ENCODE results near the gene ADGRL4.
"Not testable (repeated sequence)": the region's sequence is repeated elsewhere in the genome, so short reads cannot be mapped to it uniquely, and the experiment has no call there.

The ADGRL4 gene

GRCh38 chr1:78913950-78914349, 92.6 kb downstream of the ADGRL4 start:
- DNase-seq, result no peak

- peak; percentile 53 for DNase-seq
Observed at GRCh38 chr1:78911956-78912880, 94.3 kb downstream of the ADGRL4 start.

- DNase-seq, result no peak
Observed at GRCh38 chr1:78902641-78903040, 103.9 kb downstream of the ADGRL4 start.

GRCh38 chr1:78894811-78895210, 111.7 kb downstream of the ADGRL4 start:
- no peak for DNase-seq

- no peak for DNase-seq
Observed at GRCh38 chr1:78892260-78892840, 114.2 kb downstream of the ADGRL4 start.

GRCh38 chr1:78887458-78887857, 119.1 kb downstream of the ADGRL4 start:
- no peak for DNase-seq

DNA sequence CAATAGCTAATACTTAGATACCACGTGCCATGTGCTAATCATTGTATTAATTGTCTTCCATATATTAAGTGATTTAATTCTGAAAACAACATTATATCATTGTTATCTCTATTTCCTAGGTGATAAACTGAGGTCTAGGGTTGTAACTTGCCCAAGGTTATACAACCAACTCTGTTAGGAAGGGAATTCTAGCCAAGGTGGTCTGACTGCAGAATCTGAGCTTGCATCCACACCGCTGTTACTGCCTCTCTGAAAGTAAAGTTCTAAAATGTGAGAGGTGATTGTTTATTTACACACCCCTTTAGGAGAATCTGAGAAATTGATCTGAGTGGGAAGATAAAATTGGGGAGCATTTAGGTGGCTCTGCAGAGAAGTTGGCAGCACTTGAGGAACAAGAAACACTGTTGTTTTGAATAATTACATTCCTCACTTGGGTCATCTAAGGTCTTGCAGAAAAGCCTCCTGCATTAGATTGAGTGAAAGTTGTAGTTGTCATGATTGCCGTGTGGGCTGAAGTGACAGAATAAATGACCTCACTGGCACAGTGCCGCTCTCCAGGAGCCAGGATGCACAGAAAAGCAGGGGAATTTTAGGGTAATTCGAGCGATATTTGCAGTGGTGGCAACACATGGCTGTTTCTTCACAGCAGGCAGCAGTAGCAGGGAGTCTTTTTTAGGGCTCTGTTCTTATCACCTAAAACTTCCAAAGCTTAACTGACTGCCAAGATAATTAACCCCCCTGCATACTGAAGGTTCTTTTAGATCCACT, 121.7 kb downstream of the ADGRL4 start:
- peak; percentile 0 for DNase-seq

DNA sequence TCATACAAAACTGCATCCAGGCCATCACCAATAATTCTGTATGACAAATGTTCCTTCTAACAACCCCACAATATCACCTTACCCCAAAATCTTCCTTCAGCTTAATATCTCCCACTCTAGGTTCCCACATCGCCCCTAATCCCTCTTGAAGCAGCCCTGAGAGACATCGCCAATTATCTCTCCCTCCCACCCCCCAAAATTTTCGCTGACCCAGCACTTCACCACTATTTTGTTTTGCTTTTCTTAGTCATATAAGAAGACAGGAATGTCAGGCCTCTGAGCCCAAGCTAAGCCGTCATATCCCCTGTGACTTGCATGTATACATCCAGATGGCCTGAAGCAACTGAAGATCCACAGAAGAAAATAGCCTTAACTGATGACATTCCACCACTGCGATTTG, 126.3 kb downstream of the ADGRL4 start:
- no peak for DNase-seq

- DNase-seq, result not testable (repeated sequence)
Observed at GRCh38 chr1:78875986-78876385, 130.5 kb downstream of the ADGRL4 start.

DNA sequence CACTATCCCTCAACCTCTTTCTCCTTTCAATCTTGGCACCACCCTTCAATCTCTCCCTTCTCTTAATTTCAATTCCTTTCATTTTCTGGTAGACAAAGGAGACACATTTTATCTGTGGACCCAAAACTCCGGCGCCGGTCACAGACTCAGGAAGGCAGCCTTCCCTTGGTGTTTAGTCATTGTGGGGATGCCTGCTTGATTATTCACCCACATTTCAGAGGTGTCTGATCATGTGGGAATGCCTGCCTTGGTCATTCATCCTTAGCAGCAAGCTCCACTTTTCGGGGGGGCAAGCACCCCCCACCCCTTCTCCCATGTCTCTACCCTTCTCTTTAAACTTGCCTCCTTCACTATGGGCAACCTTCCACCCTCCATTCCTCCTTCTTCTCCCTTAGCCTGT, 133.7 kb downstream of the ADGRL4 start:
- DNase-seq, result not testable (repeated sequence)

GRCh38 chr1:78871249-78871648, 135.3 kb downstream of the ADGRL4 start:
- no peak for DNase-seq

DNA sequence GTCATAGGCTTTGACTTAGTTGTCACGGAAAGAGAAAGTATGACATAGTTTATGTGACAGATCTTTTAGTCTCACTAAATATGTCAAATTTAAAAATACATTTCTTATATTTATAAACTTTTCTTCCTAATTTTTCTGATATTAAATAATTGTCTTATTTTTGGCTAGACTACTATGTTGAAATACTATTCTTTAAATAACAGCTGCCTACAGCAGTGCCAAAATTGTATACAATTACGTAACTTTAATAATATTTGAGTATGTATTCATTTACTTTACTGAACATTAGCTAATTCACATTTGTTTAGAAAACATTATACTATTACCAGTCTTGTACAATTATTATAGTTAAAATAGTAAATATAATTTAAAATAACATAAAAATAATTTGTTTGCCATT, 137.4 kb downstream of the ADGRL4 start:
- DNase-seq, result no peak

DNA sequence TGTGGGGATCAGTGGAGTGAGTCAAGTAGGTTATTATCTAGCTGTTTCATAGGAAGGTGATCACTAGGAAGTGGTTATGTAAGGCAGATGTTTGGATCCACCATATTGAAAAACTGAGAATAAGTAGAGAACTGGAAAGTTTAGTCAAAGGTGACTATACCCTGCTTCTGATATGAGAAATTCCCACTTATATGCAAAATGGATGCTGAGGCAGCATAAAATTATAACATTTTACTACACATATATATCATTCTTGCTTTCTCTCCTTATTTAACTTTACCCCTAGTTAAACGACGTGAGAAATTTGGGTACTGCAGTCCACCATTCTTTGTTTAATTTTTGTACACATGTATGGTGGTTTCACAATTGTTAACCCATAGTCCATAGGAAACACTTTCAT, 142.4 kb downstream of the ADGRL4 start:
- DNase-seq, result no peak

- DNase-seq, result no peak
Observed at GRCh38 chr1:78856096-78856495, 150.4 kb downstream of the ADGRL4 start.

DNA sequence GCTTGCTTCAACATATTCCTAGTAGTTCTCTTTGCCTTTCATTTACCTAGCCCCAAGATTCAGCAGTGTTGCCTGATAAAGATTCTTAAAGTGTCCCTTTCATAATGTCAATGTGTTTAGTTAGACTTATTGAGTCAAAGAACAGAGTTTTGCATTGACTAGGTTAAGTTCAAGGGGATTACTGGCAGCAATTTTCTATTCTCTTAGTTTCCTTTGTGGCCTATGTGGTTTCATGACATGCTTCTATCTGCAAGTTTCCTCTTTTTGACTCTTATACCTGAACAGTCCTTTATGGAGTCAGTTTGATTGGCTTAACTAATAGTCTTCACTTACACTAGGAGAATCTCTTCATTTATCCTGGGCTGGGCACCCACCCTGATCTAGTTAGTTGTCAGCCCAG, 151.3 kb downstream of the ADGRL4 start:
- DNase-seq, result no peak

GRCh38 chr1:78854556-78854955, 152.0 kb downstream of the ADGRL4 start:
- DNase-seq, result no peak

DNA sequence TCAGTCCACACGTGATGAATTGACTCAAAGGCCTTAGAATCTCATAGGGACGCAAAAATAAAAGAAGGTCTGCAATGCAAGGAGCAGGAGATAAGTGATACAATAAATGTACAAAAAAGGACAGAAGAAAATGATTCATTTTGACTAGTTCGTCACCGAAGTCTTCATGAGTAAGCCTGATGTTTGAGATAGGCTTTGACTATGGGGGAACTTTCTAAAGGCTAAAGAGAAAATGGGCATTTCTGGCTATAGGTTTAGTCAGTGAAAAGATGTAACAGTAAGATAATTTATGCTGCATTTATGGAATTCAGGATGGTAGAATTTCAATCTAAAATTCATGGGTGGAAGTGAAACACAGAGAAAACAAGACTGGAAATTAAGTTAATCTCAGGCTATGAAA, 163.0 kb downstream of the ADGRL4 start:
- DNase-seq, result no peak

DNA sequence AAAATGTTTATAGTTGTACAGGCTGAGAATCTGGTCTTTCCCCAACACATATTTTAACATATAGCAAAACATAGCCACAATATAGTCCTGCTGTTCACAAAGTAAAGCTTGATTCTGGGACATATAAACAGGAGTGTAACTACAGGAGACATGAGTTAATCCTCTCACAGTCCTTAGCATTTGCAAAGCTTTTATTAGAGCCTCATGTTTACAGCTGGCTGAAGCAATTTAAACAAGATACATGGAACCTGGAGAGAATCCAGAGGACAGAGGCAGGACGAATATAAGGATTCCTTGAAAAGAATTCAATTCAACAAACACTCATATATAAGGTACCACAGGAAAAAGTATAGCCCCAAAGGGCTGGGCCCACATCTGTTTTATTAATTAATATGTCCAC, 163.4 kb downstream of the ADGRL4 start:
- DNase-seq, result no peak

GRCh38 chr1:78840453-78841271, 165.9 kb downstream of the ADGRL4 start:
- DNase-seq, result no peak

All from inflammatory macrophage treated with lipopolysaccharide for 4 hours (primary cell).